ENCODE data around the gene PAX5. TPM values are rescaled to one million over a fixed set of nuclear protein-coding genes. Genes with fewer than 3 reads are reported as not detected.
"Not testable (repeated sequence)": the region's sequence is repeated elsewhere in the genome, so short reads cannot be mapped to it uniquely, and the experiment has no call there.

Gene PAX5
- total RNA-seq (2014; rRNA removed; shearing (Covaris generic)) (not detected in 2 replicates), polyA plus RNA-seq (2016; fragmentation: Nextera tagmentation; extraction: Ambion mirVana) (0.09 TPM in 1 of 2 replicates, not detected in the other)

DNA sequence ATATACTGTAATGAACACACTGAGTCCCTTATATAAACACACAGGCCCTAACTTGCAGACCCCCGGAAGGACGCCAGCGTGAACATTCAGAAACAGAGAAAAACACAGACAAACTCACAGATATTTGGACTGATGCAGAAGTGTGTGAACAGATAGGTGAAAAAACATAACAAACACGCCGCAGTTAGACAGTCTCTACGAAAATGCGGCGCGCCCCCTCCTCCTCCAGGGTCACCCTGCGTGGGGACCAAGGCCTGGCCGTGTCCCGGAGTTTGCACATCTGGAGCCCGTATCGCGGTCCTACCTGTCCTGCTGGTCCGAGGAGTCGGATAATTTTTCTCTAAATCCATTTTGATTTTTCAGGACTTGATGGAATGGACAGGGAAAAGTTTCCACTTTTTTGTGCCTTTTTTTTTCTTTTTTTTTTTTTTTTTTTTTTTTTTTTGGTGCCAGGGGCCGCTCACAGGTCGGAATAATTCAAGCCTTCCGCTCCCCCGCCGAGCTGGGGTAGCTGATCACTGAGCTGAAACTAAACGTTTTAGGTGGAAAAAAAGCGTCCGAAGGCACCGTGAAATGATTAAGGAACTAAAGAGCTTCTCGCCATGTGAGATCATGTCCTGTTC, at the start of gene PAX5:
Gene PAX5, minus strand, starts transcription at position 587 of the 623 bp plus-strand sequence. Its CDS starts 237 bp downstream, at position 350.
- Histone ChIP-seq H3K4me3 (peak within 1 kb of the TSS; percentile 57; the same call in 1 of the 2 replicates), H3K27ac (no peak within 1 kb of the TSS), H3K4me1 (ENCODE audit: insufficient read depth) (no peaks in the 10 kb centered on the region; the same call in none of the 2 replicates), H3K36me3 (ENCODE audit: low read depth) (no peaks in the 10 kb centered on the region), H3K9me2 (ENCODE audit: insufficient read depth) (no peaks in the 10 kb centered on the region), H3K9ac (no peak within 1 kb of the TSS), H4K20me1 (ENCODE audit: insufficient read depth) (no peaks in the 10 kb centered on the region), H3K9me3 (ENCODE audit: low read depth) (no peaks in the 10 kb centered on the region), H3K4me2 (ENCODE audit: unreplicated experiment) (peak within 1 kb of the TSS; percentile 61), H3K79me2 (ENCODE audit: insufficient read depth) (no peaks in the 10 kb centered on the region), H3K27me3 (replicated peaks; ENCODE audit: insufficient read depth) (peaks cover 98% of the 10 kb centered on the region), H3F3A (ENCODE audit: insufficient read depth) (no peaks in the 10 kb centered on the region), H2AFZ (no peak within 1 kb of the TSS; the same call in 1 of the 2 replicates)
- 16 to 19% methylated on average over 27 of the region's 27 CpGs for WGBS, 2 experiments (ENCODE audit: low coverage in 1 of 2, low lambda C conversion rate in 2 of 2, missing lambda C conversion rate in 2 of 2)
- DNase-seq = peak; percentile 23
- TF ChIP-seq EZH2 (IDR thresholded peaks at IDR 0.05; ENCODE audit: insufficient read depth, poor library complexity, severe bottlenecking) (peak; percentile 53), EZH2phosphoT487 (IDR thresholded peaks at IDR 0.05; ENCODE audit: insufficient read depth, low read depth) (peak; percentile 31; the same call in 1 of the 2 replicates)
- in situ Hi-C loops (cut with MboI) = no loop called here

DNA sequence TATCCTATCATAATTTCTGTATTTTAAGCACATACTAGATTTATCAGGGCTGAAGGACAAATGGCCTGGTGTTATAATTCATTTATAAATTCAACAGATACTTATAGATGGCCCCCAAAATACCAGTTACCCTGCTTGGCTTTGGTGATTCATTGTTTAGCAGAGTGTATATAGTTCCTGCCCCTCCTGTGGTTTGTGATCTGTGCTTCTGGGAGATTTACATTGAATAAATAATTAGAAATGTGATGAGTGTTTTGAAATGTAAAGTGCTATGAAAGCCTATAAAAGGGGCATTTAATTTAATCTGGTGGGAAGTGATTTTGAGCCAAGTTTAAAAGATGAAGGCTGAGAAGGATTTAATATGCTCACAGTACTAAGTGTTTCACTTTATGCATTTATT, 49.6 kb upstream of the PAX5 start:
- no peak overlapping the region for H3K4me2 ChIP-seq (ENCODE audit: unreplicated experiment)

DNA sequence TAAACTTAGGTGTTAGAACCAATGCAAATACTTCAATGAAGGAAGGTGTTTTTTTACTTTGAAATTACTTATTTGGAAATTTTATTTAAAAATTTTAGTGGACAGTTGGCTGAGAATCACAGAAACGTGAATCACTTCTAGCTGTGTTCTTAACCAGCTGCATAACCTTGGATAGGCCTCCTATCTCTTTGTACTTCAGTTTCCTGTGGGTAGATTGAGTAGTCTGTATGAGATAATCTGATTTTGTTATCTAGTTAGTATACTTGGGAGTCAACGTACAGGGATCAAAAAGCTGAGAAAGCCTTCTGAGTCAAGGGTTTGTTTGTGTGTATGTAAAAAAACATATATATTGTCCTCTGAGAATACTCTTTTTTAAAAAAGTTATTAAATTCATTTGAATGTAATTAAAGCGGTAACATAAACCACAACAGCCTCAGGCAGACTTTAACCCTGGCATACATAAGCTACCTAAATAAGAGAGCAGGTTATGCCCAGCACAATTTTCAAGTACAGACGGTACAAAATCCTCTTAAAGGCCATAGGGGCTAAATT, 48.2 kb upstream of the PAX5 start:
- Histone ChIP-seq H3K27me3 (replicated peaks; ENCODE audit: insufficient read depth) (no peaks in the 10 kb centered on the region), H3K9me3 (ENCODE audit: low read depth) (no peaks in the 10 kb centered on the region), H3K4me2 (ENCODE audit: unreplicated experiment) (peak overlapping the region; percentile 20), H3K27ac (no peak overlapping the region), H3F3A (ENCODE audit: insufficient read depth) (no peaks in the 10 kb centered on the region), H3K79me2 (ENCODE audit: insufficient read depth) (peaks cover 75% of the 10 kb centered on the region), H3K4me1 (ENCODE audit: insufficient read depth) (peaks cover 28% of the 10 kb centered on the region), H3K9ac (no peak overlapping the region), H3K36me3 (ENCODE audit: low read depth) (peaks cover 6% of the 10 kb centered on the region), H4K20me1 (ENCODE audit: insufficient read depth) (no peaks in the 10 kb centered on the region), H3K4me3 (no peak overlapping the region), H2AFZ (no peak overlapping the region), H3K9me2 (ENCODE audit: insufficient read depth) (no peaks in the 10 kb centered on the region)
- 86 to 89% methylated on average over 4 of the region's 4 CpGs for WGBS, 2 experiments (ENCODE audit: low coverage in 1 of 2, low lambda C conversion rate in 2 of 2, missing lambda C conversion rate in 2 of 2)
- peak; percentile 25 for DNase-seq
- no peak for TF ChIP-seq EZH2phosphoT487 (IDR thresholded peaks at IDR 0.05; ENCODE audit: insufficient read depth, low read depth)
- TF ChIP-seq EZH2 (IDR thresholded peaks at IDR 0.05; ENCODE audit: insufficient read depth, poor library complexity, severe bottlenecking) = no peak
- in situ Hi-C loops (cut with MboI) = no loop called here

More for the DNA sequence above, 49.6 kb upstream of the PAX5 start:
- no peak overlapping the region for H3K27ac ChIP-seq
- peaks cover 6% of the 10 kb centered on the region for H3K36me3 ChIP-seq (ENCODE audit: low read depth)
- no peak overlapping the region for H3K4me3 ChIP-seq
- H3K9me3 ChIP-seq (ENCODE audit: low read depth) = no peaks in the 10 kb centered on the region
- in situ Hi-C loops (cut with MboI) = no loop called here
- peak; percentile 2 for DNase-seq
- no peak for TF ChIP-seq EZH2phosphoT487 (IDR thresholded peaks at IDR 0.05; ENCODE audit: insufficient read depth, low read depth)
- TF ChIP-seq EZH2 (IDR thresholded peaks at IDR 0.05; ENCODE audit: insufficient read depth, poor library complexity, severe bottlenecking) = no peak
- H3F3A ChIP-seq (ENCODE audit: insufficient read depth) = no peaks in the 10 kb centered on the region
- no peak overlapping the region for H3K9ac ChIP-seq
- no peaks in the 10 kb centered on the region for H3K9me2 ChIP-seq (ENCODE audit: insufficient read depth)
- peaks cover 28% of the 10 kb centered on the region for H3K4me1 ChIP-seq (ENCODE audit: insufficient read depth)
- H3K79me2 ChIP-seq (ENCODE audit: insufficient read depth) = peaks cover 85% of the 10 kb centered on the region
- H4K20me1 ChIP-seq (ENCODE audit: insufficient read depth) = no peaks in the 10 kb centered on the region
- no peaks in the 10 kb centered on the region for H3K27me3 ChIP-seq (replicated peaks; ENCODE audit: insufficient read depth)
- H2AFZ ChIP-seq = no peak overlapping the region

DNA sequence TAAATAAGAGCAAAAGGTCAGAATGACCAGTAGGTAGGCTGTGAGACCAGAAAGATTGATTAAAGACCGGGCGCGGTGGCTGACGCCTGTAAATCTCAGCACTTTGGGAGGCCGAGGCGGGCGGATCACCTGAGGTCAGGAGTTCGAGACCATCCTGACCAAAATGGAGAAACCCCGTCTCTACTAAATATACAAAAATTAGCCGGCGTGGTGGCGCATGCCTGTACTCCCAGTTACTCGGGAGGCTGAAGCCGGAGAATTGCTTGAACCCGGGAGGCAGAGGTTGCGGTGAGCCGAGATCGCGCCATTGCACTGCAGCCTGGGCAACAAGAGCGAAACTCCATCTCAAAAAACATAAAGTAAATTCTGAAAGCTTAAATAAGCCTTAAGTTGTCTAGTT, 47.4 kb upstream of the PAX5 start:
- H3K9ac ChIP-seq; H3K36me3 ChIP-seq (ENCODE audit: low read depth); H2AFZ ChIP-seq; DNase-seq; in situ Hi-C loops (cut with MboI); H3K27me3 ChIP-seq (replicated peaks; ENCODE audit: insufficient read depth); H3K9me3 ChIP-seq (ENCODE audit: low read depth); H3K27ac ChIP-seq; H4K20me1 ChIP-seq (ENCODE audit: insufficient read depth); H3K9me2 ChIP-seq (ENCODE audit: insufficient read depth); H3F3A ChIP-seq (ENCODE audit: insufficient read depth): not testable (repeated sequence)
- peaks cover 28% of the 10 kb centered on the region for H3K4me1 ChIP-seq (ENCODE audit: insufficient read depth)
- H3K4me2 ChIP-seq (ENCODE audit: unreplicated experiment) = peak overlapping the region; percentile 95
- peak overlapping the region; percentile 88 for H3K4me3 ChIP-seq
- 95 to 97% methylated on average over 20 of the region's 20 CpGs for WGBS, 2 experiments (ENCODE audit: low coverage in 1 of 2, low lambda C conversion rate in 2 of 2, missing lambda C conversion rate in 2 of 2)
- peaks cover 67% of the 10 kb centered on the region for H3K79me2 ChIP-seq (ENCODE audit: insufficient read depth)

DNA sequence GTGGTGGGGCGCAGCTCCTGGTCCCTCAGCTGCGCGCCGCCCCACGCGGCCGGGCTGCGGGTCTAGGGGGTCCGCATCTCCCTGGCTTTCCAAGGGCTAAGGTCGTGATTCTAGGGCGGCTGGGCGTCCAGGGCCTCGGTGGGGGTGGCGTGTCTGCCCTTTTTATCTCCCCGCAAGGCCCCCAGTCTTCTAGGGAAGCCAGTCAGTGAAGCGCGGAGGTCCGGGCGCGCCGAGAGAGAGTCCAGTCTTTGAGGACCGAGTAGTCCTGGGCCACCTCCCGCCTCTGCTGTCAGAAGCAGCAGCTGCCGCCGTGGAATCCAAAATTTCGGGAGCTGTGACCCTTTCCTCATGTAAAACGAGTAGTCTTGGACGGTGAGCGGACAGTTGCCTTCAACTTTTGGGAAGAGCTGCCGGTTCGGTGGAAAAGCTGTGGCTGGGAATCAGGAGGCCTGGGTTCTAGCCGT, 46.1 kb upstream of the PAX5 start:
- H3K27me3 ChIP-seq (replicated peaks; ENCODE audit: insufficient read depth); H3K36me3 ChIP-seq (ENCODE audit: low read depth); H3F3A ChIP-seq (ENCODE audit: insufficient read depth); H3K9me2 ChIP-seq (ENCODE audit: insufficient read depth); in situ Hi-C loops (cut with MboI); H4K20me1 ChIP-seq (ENCODE audit: insufficient read depth); H3K9me3 ChIP-seq (ENCODE audit: low read depth): not testable (repeated sequence)
- DNase-seq = peak; percentile 59
- peak overlapping the region; percentile 95 for H3K9ac ChIP-seq
- WGBS, 2 experiments (ENCODE audit: low coverage in 1 of 2, low lambda C conversion rate in 2 of 2, missing lambda C conversion rate in 2 of 2) = 1 to 4% methylated on average over 31 to 32 of the region's 32 CpGs
- H3K4me1 ChIP-seq (ENCODE audit: insufficient read depth) = peaks cover 28% of the 10 kb centered on the region
- peak overlapping the region; percentile 93 for H2AFZ ChIP-seq
- peak overlapping the region; percentile 88 for H3K4me3 ChIP-seq
- peaks cover 54% of the 10 kb centered on the region for H3K79me2 ChIP-seq (ENCODE audit: insufficient read depth)
- peak overlapping the region; percentile 78 for H3K27ac ChIP-seq
- H3K4me2 ChIP-seq (ENCODE audit: unreplicated experiment) = peak overlapping the region; percentile 95
